IPS-15b (cell line): ENCODE measurements around the gene DSC3.
"Not testable (repeated sequence)": the region's sequence is repeated elsewhere in the genome, so short reads cannot be mapped to it uniquely, and the experiment has no call there.

Experiments
- H3K27me3 ChIP-seq: one replicate; pipeline ENCODE4 v1.6.1; 2013; ENCODE audit warnings: low read length; ENCODE audit not compliant: control insufficient read depth, insufficient read depth
- H3K36me3 ChIP-seq: one replicate; pipeline ENCODE4 v1.6.1; 2013; ENCODE audit warnings: low read length; ENCODE audit not compliant: control insufficient read depth, insufficient read depth
- H3K4me1 ChIP-seq: one replicate; pipeline ENCODE4 v1.6.1; 2013; ENCODE audit warnings: mild to moderate bottlenecking, low read length; ENCODE audit not compliant: control insufficient read depth, insufficient read depth
- H3K4me3 ChIP-seq: one replicate; pipeline ENCODE4 v1.5.1; 2013; ENCODE audit warnings: low read depth, low read length
- H3K9ac ChIP-seq: one replicate; pipeline ENCODE4 v1.6.1; 2013; ENCODE audit warnings: low read depth, mild to moderate bottlenecking, low read length
- H3K9me3 ChIP-seq: one replicate; pipeline ENCODE4 v1.6.1; 2013; ENCODE audit warnings: mild to moderate bottlenecking, low read length; ENCODE audit not compliant: control insufficient read depth, insufficient read depth

DSC3 gene

GRCh38 chr18:31040686-31041270, 1.8 kb downstream of the DSC3 start:
- Histone ChIP-seq H3K9ac (no peak overlapping the region), H3K36me3 (no peaks in the 10 kb centered on the region), H3K9me3 (no peaks in the 10 kb centered on the region), H3K4me1 (peaks cover 11% of the 10 kb centered on the region), H3K4me3 (peak overlapping the region; percentile 71), H3K27me3 (peaks cover 60% of the 10 kb centered on the region)

DNA sequence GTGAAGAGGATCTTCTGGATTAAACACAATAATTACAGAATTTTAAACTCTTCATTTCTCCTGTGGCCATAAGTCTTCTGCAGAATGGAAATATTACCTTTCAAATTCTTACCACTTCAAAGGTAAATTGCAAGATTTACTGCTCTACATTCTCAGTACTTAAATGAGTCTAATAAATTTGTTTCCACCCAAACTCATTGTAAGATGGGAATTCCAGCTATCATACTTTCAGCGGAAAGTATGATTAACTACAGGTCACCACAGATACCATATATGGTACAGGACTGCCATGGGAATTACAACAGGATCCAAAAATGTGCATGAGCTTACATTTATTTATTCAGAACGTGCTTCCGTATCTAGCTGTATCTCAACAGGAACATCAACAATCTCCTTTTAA, 3.1 kb downstream of the DSC3 start:
- H3K4me1 ChIP-seq: peaks cover 11% of the 10 kb centered on the region
- peaks cover 53% of the 10 kb centered on the region for H3K27me3 ChIP-seq
- H3K9ac ChIP-seq: no peak overlapping the region
- H3K36me3 ChIP-seq: no peaks in the 10 kb centered on the region
- no peak overlapping the region for H3K4me3 ChIP-seq
- H3K9me3 ChIP-seq: no peaks in the 10 kb centered on the region

- H3K9ac ChIP-seq, H3K4me3 ChIP-seq, H3K9me3 ChIP-seq, H3K4me1 ChIP-seq, H3K36me3 ChIP-seq: not testable (repeated sequence)
- H3K27me3 ChIP-seq: peaks cover 36% of the 10 kb centered on the region
Observed at GRCh38 chr18:31037686-31038085, 4.9 kb downstream of the DSC3 start.

DNA sequence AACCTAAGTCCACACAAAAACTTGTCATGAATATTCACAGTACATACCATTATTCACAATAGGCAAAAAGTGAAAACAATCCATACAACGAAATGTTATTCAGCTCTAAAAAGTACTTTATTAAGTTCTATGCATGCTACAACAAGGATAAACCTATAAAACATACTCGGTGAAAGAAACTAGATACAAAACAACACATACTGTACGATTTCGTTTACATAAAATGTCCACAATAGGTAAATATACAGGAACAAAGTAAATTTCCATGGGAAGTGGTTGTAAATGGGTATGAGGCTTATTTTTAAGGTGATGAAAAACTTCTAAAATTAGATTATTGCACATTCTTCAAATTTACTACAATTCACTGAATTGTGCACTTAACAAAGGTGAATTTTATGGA, 8.0 kb downstream of the DSC3 start:
- Histone ChIP-seq H3K27me3 (peaks cover 5% of the 10 kb centered on the region), H3K4me1 (no peaks in the 10 kb centered on the region), H3K4me3 (no peak overlapping the region), H3K9ac (no peak overlapping the region), H3K36me3 (no peaks in the 10 kb centered on the region), H3K9me3 (no peaks in the 10 kb centered on the region)

DNA sequence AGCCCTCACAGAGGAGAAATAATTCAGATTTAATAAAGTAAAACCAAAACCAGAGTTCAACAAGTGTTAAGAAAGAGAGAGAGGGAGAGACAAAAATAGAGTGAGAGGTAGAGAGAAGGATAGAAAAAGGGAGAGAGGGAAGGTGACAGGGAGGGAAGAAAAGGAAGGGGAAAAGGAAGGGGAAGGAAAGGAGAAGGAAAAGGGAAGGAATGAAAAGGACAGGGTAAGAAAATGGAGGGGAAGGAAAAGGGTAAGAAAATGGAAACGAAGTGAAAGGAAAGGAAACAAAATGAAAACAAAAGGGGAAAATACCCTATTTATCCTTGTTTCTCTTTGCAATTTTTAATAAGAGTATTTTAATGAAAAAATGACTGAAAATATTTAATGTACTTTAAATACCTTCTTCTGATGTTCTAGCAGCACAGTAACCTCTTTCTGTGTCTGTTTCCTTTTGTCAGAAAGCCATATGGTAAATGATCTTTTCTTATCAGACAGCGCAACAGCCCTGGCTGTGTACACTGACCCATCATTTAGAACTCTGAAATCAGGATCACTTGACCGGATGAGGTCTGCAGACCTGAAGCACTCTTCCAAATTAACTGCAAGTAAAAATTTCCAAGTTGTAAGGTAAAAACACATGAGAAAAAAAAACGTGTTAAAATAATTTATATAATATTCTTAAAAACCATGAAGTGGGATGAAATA, 11.8 kb downstream of the DSC3 start:
- no peak overlapping the region for H3K9ac ChIP-seq
- H3K4me1 ChIP-seq: no peaks in the 10 kb centered on the region
- no peaks in the 10 kb centered on the region for H3K36me3 ChIP-seq
- H3K9me3 ChIP-seq: no peaks in the 10 kb centered on the region
- H3K4me3 ChIP-seq: no peak overlapping the region
- H3K27me3 ChIP-seq: no peaks in the 10 kb centered on the region

DNA sequence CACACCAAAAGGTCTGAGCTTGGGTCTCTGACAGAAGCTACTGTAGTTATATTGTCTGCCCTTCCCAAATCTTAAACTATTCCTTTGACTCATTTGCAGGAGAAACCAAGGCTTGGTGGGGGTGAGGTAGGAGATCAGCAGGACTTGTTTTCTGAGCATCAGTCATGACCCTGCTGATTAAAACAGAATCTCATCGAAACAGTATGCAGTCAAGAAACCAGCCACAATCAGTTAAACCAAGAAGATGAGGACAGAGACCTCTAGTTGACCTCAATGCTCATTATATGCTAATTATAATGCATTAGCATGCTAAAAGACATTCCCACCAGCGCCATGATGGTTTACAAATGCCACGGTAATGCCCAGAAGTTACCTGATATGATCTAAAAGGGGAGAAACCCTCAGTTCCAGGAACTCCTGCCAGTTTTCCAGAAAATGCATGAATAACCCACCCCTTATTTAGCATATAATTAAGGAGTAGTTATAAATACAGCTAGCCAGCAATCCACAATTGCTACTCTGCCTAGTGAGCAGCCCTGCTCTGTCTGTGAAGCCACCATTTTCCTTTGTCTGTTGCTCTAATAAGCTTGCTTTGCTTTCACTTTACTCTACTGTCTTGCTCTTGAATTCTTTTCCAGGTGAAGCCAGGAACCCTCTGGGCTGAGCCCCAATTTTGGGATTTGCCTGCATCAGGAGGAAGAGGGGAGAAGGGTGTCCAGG, 26.7 kb downstream of the DSC3 start:
- Histone ChIP-seq H3K4me3 (no peak overlapping the region), H3K9ac (no peak overlapping the region), H3K27me3 (no peaks in the 10 kb centered on the region), H3K9me3 (no peaks in the 10 kb centered on the region), H3K36me3 (no peaks in the 10 kb centered on the region), H3K4me1 (no peaks in the 10 kb centered on the region)

DNA sequence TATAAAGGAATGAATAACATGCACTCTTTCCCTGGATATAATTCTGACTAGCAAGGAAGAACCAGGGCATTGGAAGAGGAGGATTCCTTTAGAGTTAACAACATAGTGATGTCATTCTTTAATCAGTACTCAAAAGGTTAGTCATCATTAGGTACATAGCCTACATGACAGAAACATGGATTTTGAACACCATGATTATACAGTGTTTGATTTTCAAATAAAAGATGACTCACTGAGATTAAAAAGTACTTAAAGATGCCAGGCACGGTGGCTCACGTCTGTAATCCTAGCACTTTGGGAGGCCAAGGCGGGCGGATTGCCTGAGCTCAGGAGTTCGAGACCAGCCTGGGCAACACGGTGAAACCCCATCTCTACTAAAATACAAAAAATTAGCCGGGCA, 31.1 kb downstream of the DSC3 start:
- H3K27me3 ChIP-seq, H3K4me3 ChIP-seq, H3K36me3 ChIP-seq, H3K9ac ChIP-seq, H3K4me1 ChIP-seq, H3K9me3 ChIP-seq: not testable (repeated sequence)

GRCh38 chr18:31010601-31011000, 31.9 kb downstream of the DSC3 start:
- Histone ChIP-seq H3K36me3 (no peaks in the 10 kb centered on the region), H3K4me1 (no peaks in the 10 kb centered on the region), H3K27me3 (no peaks in the 10 kb centered on the region), H3K4me3 (no peak overlapping the region), H3K9me3 (no peaks in the 10 kb centered on the region), H3K9ac (no peak overlapping the region)

DNA sequence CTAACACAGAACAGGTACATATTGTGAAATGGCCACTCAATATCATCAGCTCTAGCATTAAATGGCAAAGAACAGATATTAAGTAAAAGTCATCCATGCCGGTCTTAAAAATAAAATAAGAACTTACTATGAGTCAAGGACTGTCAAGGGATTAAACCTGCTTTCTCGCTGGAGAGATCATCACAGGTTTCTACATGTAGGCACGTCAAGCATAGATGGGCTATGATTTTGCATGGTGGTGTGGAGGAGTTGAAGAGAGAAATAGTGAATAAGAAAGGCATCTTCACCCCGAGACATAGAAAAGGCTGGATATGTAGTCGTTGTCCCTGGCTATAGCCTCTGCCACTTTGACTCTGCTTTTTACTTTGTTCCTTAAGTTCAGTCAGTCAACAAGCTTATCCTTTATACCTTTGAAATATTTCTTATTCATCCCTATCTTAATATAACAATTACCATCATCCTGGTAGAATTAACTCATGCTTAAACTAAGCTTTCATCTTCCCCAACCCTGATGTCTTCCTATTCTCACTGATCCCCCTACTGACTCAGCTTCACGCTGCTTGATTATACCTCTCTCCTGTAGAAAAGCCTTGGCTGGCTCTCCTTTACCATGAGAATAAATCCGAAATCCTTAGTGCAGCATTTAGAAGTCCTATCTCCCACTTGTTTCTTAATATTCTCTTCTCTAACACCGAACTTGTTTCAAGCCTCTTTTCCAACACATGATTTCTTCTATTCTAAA, 42.5 kb downstream of the DSC3 start:
- no peaks in the 10 kb centered on the region for H3K9me3 ChIP-seq
- no peak overlapping the region for H3K4me3 ChIP-seq
- no peaks in the 10 kb centered on the region for H3K27me3 ChIP-seq
- no peak overlapping the region for H3K9ac ChIP-seq
- peaks cover 13% of the 10 kb centered on the region for H3K4me1 ChIP-seq
- H3K36me3 ChIP-seq: no peaks in the 10 kb centered on the region

DNA sequence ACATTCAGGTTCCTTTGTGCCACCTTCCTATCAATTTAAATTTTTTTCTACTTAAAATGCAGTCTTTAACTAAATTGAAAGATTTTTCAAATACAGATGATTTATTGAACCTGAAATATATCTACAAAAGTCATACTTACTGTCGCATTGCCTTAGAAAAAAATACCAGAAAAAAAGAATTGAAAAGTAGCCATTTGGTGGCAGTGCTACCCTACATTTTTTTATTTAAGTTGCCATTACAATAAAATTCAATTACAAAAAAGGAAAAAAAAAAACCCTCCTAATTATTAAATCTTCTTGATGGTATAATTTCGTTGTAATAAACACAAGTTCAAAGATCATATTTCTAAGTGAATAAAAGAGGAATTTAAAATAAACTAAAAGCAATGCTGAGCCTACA, 43.4 kb downstream of the DSC3 start:
- peaks cover 13% of the 10 kb centered on the region for H3K4me1 ChIP-seq
- H3K36me3 ChIP-seq: no peaks in the 10 kb centered on the region
- H3K9ac ChIP-seq: no peak overlapping the region
- no peaks in the 10 kb centered on the region for H3K9me3 ChIP-seq
- H3K4me3 ChIP-seq: no peak overlapping the region
- H3K27me3 ChIP-seq: no peaks in the 10 kb centered on the region

DNA sequence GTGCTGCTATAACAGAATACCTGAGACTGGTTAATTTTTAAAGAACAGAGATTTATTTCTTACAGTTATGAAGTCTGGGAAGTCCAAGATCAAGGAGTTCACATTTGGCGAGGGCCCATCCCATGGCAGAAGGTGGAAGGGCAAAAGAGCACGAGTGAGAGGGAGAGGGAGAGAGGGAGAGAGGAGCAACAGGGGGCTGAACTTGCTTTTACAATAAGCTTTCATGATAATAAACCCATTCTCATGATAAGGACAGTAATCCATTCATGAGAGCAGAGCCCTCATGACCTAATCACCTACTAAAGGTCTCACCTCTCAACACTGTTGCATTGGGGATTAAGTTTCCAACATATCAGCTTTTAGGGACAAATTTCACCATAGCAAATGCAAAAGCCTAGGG, 45.3 kb downstream of the DSC3 start:
- no peak overlapping the region for H3K4me3 ChIP-seq
- no peaks in the 10 kb centered on the region for H3K27me3 ChIP-seq

More for the DNA sequence above, 45.3 kb downstream of the DSC3 start:
- no peaks in the 10 kb centered on the region for H3K36me3 ChIP-seq
- H3K9ac ChIP-seq: no peak overlapping the region
- no peaks in the 10 kb centered on the region for H3K9me3 ChIP-seq
- peaks cover 13% of the 10 kb centered on the region for H3K4me1 ChIP-seq
